ENCODE results near the gene GALC.
"Not testable (repeated sequence)": the region's sequence is repeated elsewhere in the genome, so short reads cannot be mapped to it uniquely, and the experiment has no call there.

GALC gene

DNA sequence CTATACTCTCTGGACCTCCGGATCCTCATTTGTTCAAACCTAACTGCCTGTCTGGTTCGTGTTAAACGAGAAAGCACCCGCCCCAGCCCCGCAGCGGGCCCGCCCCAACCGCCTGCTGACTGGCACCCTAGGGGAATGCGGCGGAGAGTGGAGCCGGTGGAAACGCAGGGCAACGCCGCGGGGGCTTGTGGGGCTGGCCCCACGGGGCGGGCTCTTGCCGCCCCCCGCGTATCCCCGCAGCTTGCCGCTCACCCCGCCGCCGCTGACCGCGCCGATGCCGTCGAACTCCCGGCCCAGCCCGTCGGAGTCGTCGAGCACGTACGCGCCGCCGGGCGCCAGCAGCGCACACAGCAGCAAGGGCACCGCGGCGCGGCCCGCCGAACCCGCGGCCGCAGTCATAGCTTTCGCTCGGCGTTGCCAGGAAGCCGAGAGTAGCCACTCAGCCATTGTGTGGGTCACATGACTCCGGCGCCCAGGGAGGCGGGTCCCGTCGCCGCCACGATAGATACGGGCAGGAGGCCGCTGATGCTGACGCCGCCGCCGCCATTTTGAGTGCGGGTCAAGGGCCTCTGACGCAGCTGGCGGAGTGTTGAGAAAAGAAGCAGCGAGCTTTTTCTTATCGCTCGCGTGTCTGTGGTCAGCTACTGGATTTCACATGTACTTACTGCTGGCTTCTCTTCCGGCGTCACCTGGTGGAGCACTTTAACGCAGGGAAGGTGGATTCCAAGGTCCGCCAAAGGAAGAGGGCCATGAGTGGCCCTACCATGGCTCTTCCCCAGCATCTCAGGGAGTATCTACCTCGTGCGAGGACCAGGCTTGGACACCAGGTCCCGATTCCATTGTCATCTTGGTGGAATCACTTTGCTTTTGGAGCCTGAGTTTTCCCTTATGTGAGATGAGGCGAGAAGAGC is at the start of gene GALC:
TSS of gene GALC (minus strand) at position 465 of the 911 bp plus-strand sequence. CDS start at position 447, 18 bp downstream.
- DNase-seq, result peak; percentile 48

DNA sequence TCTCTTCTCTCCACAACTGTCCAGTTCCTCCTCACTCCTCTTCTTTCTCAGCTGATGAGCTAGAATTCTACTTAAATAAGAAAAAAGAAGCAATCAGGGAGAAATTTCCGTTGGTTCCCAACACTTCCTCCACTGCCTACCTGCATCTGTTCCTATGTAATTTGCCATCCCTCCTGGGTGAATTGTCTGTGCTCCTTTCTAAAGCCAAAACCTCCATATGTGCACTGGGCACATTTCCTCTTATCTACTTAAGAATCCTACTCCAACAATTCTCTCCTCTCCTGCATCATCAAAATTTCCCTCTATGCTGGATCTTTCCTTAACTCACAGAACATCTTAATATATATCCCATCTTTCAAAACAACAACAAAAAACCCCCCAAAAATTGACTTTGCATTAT is 47.2 kb upstream of the GALC start:
- DNase-seq, result no peak

DNA sequence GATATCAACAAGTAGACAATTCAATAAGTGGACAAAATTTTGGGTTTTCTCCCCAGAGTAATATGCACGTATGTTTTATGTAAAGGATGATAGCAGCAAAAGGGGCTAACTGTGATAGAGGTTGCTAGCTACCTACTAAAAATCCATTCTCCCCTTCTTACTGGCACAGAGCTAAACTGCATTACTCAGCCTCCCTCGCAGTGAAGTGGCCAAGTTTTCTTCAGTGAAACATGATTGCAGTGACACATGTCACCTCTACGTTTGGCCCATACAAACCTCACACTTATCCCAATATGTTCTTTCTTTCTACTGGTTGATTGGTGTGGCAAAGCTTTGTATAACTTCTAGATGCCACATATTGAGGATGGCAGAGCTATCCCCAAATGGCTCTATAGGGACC is 46.2 kb upstream of the GALC start:
- no peak for DNase-seq

DNA sequence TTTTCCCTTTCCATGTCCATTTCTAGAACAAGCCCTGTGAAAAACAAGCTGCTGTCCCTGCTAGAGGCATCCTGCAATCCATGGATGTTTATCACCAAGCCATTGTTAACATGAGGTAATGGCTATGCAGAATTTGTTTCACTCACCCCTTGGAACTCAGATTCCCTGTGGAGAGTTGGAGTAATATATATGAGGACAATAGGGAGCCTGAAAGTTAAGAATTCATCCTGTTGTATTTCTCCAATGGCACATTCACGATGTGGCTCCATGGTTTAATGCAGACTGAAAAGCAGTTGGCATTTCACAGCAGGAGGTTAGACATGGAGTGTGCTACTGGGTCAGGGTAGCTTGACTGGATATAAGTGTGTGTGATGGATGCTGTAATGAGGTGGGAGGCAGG is 44.3 kb upstream of the GALC start:
- DNase-seq, result no peak

DNA sequence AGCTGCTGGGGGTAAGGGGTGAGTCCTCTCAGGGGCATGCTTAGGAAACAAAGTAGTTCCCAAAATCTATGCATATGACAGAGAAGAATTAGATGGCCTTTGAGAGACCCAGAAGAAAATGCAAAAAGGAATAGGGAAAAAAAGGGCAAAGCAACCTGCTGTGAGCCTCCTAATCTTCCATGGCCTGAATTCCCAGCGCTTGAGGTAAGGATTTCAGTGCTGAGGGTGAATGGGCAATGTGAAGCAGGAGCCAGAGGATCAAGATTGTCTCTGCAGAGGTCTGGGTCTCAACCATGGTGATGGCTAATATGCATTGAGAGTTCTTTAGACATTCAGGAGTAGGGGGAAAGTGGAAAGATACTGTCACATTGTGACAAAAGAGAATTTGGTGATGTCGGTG is 43.4 kb upstream of the GALC start:
- DNase-seq, result no peak

DNA sequence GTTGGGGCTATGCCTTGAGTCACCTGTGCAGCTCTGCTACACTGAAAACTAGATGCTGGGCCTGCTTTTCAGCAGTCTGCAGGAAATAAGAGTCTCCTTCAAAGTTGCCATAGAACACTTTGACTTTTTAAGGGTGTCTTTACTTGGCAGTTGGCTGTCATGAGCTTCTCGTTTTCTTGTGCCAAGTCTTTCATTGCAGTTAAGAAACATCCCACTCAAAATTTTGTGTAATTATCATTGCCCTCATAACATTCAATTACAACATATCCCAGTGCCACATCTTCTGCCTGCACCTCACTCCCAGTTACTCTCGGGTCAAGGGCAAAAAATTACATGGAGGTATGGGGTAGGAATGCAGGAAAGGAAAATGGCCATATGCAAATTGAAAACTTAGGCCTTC is 41.1 kb upstream of the GALC start:
- no peak for DNase-seq

DNA sequence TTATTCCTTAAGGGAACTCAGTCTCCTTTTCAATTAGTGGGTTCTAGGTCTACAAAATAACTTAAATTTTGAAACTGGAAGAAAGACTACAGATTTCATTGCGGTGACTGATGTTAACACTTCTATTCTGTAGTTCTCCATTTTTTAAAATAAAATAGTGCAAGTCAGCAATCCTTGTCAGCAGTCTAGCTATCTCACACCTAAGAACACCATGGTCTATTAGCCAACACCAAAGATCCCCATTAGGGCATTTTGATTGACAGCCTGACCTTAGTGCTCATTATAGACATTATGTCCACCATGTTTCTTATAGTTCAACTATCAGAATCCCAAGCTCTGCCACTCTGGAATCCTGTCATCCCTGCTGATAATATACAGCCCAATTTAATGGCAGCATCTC is 39.4 kb upstream of the GALC start:
- no peak for DNase-seq

DNA sequence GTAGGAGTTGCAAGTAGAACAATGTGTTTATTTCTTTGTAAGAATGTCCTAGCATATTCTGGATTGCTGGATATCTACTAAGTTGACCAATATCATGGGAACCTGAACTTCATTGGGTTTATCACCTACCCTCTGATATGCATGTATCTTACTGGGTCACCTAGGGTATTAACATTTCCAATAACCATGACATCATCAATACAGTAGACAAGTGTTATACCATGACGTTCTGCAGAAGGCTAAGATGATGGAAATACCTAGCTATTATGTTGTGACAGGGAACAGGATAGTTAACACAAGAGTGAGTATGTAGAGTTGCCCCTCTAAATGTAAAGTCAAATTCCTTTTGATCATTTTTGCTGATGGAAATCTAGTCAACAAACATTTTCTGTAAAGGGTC is 37.9 kb upstream of the GALC start:
- no peak for DNase-seq

DNA sequence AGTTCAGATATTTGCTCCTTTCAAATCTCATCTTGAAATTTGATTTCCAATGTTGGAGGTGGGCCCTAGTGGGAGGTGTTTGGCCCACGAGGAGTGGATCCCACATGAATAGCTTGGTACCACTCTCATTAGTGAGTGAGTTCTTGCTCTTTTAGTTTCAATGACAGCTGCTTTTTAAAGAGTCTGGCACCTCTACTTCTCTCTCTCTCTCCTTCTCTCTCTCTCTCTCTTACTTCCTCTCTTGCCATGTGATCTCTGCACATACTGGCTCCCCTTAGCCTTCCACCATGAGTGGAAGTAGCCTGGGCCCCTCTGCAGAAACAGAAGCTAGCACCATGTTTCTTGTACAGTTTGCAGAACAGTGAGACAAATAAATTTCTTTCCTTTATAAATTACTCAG is 37.1 kb upstream of the GALC start:
- no peak for DNase-seq

DNA sequence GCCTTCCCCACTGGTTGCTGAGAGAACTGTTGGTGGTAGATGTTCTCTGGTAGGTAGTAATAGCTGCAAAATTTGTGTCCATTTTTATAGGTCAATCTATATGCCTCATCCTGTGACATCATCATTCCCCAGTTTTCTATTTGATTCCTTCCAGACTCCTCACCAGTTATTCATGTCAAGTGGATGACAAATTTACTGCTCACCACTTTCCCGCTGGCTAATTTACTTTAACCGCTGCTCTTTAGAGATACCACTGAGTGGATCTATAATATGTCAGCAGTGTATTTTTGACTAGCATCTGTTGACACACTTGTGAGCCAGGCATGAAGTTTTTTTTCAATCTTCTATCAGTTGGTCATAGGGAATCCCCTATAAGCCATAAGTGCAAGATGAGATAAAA is 36.5 kb upstream of the GALC start:
- DNase-seq, result no peak

DNA sequence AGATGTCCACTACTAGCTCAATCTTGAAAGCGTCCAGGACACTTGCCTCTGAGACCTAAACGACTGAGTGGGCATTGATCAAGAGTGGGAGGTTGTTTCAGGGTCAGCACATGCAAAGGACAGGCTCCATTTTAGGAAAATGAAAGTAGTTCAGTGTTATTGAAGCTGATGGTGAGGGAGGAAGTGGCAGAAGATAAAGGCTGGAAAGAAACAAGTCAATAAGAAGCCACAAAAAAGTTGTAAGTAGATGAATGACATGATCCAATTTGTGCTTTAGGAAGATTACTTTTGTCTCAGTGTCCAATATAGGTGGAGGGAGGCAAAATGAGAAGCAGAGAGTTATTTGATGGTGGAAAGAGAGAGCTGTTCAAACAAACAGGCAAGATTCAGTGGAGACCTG is 33.9 kb upstream of the GALC start:
- no peak for DNase-seq

DNA sequence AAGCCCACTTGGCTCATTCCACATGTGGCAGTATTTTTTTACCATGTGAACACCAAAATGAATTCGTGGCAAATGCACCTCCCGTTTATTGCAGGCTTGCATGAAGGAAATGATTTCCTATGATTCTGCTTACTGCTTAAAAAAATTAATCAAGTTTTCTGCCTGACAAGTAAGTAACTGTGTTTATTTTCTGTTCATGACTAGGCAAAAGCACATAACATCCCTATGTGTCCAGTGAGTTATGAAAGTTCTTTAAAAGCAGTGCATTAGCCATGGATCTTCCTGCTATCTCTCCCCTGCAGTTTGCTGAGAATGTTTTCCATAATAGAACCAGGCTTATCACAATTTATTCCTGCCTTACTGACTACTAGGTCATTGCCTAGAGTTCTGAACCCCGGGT is 32.3 kb upstream of the GALC start:
- no peak for DNase-seq

DNA sequence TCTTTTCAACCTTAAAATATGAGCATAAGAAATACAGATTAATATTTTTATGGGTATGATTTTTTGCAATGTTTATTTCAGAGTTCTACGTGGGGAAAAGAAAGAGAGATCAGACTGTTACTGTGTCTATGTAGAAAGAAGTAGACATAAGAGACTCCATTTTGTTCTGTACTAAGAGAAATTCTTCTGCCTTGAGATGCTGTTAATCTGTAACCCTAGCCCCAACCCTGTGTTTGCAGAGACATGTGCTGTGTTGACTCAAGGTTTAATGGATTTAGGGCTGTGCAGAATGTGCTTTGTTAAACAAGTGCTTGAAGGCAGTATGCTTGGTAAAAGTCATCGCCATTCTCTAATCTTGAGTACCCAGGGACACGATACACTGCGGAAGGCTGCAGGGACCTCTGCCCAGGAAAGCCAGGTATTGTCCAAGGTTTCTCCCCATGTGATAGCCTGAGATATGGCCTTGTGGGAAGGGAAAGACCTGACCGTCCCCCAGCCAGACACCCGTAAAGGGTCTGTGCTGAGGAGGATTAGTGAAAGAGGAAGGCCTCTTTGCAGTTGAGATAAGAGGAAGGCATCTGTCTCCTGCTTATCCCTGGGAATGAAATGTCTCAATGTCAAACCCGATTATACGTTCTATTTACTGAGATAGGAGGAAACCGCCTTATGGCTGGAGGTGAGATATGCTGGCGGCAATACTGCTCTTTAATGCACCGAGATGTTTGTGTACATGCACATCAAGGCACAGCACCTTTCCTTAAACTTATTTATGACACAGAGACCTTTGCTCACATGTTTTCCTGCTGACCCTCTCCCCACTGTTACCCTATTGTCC is 31.5 kb upstream of the GALC start:
- not testable (repeated sequence) for DNase-seq

DNA sequence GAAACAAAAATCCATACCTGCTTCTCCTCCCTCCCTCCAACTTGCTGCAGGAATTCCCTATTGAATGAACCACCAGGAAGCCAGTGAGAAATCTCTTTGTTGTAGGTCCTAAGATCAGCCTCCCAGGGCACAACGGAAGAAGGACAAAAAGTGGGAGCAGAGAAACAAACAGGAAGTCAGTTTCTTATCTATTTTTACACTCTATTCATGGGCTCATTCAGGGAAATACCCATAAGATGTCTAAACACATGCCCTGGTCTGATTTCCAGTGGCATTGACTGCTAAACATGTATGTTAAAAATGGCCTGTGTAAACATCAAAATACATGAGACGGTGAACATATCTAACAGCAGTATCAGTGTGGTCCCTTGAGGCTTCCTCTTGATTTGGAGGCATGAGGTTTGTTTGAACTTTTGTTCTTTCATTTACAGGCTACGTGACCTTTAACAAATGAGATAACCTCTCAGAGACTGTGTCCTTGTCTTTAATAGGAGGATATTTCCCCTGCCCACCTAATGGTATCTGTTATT is 30.7 kb upstream of the GALC start:
- DNase-seq, result no peak

DNA sequence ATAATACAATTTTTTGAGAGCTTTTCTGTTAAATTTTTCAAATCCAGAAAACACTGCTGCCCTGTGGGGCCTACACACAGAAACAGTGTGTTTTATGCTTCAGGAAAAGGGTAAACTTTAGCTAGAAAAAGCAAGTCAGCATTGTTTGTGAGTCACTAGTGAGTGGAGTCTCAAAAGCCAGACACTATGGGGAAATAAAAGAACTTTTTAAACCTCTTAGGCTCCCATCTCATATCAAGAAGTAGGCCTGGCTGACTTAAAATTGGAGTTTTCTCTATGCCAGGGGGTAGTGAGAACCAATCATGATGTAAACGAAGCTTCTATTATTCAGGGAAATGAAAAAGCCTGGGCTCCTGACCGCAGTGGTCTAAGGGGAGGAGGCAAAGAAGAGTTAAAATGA is 24.6 kb upstream of the GALC start:
- no peak for DNase-seq

DNA sequence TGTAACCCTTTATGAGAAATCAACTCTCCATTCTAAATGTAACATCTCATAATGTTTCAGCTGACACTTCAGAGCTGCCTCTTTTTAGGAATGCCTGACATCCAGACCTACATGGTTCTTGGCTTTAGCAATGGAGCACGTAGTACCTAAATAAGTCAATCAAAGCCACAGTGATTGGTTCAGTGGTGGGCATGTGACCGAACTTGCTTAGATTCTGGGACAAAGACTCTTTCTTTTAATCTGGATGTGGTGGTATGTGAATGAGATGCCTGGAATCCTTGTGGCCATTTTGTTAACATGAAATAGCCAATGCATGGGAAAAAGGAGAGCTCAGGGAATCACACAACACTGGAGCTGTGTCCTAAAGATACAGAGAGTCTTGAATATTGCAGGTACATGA is 23.8 kb upstream of the GALC start:
- DNase-seq, result no peak

DNA sequence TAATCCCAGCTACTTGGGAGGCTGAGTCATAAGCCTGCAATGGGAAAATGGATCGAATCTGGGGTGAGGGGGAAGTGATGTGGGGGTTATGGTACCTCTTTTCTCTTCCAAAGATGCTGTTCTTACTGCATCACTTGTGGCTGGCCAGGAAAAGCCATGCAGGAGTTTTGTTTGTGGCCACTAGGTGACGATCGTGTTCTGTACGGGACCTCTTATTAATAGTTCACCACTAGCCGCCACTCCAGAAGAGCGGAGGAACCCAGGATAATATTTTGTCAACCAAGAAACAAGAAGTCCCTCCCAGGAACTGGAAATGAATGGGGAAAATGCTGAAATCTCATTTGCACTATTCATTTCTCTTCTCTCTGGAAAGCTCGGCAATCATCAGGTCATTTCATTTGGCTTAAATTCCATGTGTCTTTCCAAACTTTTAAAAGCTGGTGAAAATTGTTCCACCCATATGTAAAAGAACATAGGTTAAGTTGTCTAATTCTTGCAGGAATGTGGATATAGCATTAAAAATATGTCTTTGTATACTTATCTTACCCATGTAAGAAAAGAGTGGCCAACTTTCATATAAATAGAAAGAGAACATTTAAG is 20.9 kb upstream of the GALC start:
- peak; percentile 3 for DNase-seq

DNA sequence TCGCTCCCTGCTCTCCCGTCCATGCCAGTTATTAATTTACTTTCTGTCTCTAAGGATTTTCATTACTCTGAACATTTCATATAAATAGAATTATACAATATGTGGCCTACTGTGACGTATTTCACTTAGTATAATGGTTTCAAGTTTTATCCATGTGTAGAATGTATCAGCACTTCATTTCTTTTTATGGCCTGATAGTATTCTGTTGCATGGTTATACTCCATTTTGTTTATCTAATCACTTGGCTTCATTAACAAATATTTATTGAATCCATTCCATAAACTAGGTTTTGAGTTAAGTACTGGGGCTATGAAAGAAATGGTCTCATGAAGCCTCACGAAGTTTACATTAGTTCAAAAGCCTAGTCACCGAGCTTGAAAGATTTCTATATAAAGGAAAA is 19.5 kb upstream of the GALC start:
- no peak for DNase-seq

DNA sequence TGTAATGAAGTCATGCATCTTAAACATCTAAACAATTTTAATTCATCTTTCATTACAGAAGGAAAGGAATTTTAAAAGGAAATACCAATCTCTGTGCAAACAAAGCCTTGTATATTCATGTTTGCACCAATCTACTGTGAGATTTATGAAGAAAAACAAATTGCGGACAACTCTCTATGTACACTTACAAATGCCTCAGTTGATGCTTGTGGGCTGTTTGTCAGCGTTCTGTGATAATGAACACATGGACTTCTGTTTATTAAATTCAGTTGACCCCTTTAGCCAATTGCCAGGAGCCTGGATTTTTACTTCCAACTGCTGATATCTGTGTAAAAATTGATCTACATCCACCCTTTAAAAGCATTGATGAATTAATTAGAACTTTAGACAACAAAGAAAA is 17.3 kb upstream of the GALC start:
- DNase-seq, result no peak

DNA sequence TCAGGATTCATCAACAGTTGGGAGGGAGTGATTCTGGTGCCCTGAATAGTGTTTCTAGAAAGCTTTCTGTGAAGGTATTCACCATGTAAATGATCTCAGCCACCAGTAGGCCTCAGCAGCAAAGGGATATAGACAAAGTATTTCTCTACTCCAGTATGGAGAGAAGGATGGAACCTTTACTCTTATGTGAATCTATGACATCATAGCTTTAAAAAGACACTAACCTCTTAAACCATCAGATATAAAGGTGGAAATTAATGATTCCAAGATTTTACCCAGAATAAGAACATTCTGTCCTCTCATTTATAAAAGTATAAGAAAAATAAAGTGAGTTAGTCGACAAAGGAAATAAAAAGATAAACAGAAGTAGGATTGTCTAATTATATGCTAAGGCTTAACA is 16.5 kb upstream of the GALC start:
- no peak for DNase-seq

DNA sequence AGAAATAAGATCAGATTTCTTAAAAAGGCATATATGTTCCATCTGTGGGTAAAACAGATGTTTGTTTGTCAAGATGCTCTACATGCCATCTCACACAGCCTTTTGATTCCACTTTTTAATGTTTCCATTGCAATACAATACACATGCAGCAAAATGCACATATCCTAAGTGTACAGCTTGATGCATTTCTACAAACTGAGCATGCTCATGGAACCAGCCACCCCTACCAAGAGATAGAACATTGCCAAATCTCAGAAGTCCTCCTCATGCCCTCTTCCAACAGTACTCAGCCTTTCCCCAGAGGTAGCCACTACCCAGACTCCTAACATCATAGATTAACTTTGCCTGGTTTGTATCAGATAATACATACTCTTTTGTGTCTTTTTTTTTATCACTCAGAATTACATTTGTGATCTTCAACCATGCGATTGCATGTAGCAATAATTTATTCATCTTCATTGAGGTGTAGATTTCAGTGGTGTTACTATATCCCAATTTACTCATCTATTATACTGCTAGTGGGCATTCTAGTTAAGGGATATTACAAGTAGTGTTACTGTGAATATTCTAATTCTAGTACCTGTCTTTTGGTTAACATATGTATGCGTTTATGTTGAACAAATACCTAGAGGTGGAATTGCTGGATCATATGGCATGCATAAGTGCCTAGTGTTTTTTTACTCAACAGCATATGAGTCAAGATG is 15.2 kb upstream of the GALC start:
- no peak for DNase-seq

DNA sequence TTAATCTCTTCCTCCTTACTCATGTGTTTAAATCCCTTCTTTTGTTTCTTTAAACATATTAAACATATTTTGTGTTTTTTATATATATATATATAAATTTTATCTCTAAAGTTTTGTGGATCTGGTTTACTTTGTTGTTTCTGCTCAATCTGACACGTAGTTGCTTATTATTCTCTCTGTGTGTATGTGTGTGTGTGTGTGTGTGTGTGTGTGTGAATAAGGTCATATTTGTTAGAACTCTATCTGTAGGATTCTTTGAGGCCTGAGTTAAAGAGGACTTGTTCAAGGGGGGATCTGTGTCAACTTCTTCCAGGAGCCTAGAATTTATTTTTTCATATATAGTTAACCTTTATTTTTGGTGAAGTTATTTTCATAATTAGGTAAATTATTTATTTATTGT is 14.6 kb upstream of the GALC start:
- DNase-seq, result no peak
